Measurements from ENCODE around the gene ADAP1. TPM values are rescaled to one million over a fixed set of nuclear protein-coding genes. Genes with fewer than 3 reads are reported as not detected.

Gene ADAP1
- total RNA-seq, 1 donor from 2014 or later = 1.6 TPM

GRCh38 chr7:860149-860548, 94.3 kb downstream of the ADAP1 start:
- DNase-seq = no peak

- peak; percentile 34 for DNase-seq
Measured at GRCh38 chr7:859359-860030, 95.0 kb downstream of the ADAP1 start.

GRCh38 chr7:857661-858060, 96.8 kb downstream of the ADAP1 start:
- peak; percentile 51 for DNase-seq

GRCh38 chr7:856444-857095, 97.9 kb downstream of the ADAP1 start:
- DNase-seq = no peak

GRCh38 chr7:855686-856369, 98.7 kb downstream of the ADAP1 start:
- DNase-seq = no peak

- DNase-seq = no peak
Measured at GRCh38 chr7:854118-854775, 100.2 kb downstream of the ADAP1 start.

GRCh38 chr7:853366-854117, 100.9 kb downstream of the ADAP1 start:
- no peak for DNase-seq

GRCh38 chr7:851204-851603, 103.3 kb downstream of the ADAP1 start:
- DNase-seq = no peak

GRCh38 chr7:849781-850180, 104.7 kb downstream of the ADAP1 start:
- no peak for DNase-seq

GRCh38 chr7:849145-849544, 105.3 kb downstream of the ADAP1 start:
- DNase-seq = no peak

Other genes with a start within 250 kb of the ADAP1 start
- gene DNAAF5, start 228.0 kb downstream of the ADAP1 start, total RNA-seq = 22.5 TPM
- gene PRKAR1B, start 227.4 kb downstream of the ADAP1 start, total RNA-seq = 28.4 TPM
- 682 TPM for gene SUN1, start 122.2 kb downstream of the ADAP1 start, total RNA-seq
- gene GET4, start 78.1 kb downstream of the ADAP1 start, total RNA-seq = 58.3 TPM
- 13.7 TPM for gene COX19, start 20.9 kb upstream of the ADAP1 start, total RNA-seq
- 19.1 TPM for gene CYP2W1, start 28.5 kb upstream of the ADAP1 start, total RNA-seq
- gene GPR146, start 89.9 kb upstream of the ADAP1 start, total RNA-seq = 15.8 TPM
- 6.7 TPM for gene GPER1, start 133.4 kb upstream of the ADAP1 start, total RNA-seq
- 16.1 TPM for gene ZFAND2A, start 205.5 kb upstream of the ADAP1 start, total RNA-seq

Data from tongue (tissue), 2 donors.